Thyroid gland (tissue), 4 donors: ENCODE results near the gene ABHD5.

Experiments
- POLR2A ChIP-seq, 2 donors: fragments of 450-650 bp; IDR thresholded peaks; one replicate each; pipeline ENCODE4 v1.6.1; 2017; ENCODE audit warnings: antibody characterized with exemption in 2 of 2, mild to moderate bottlenecking in 2 of 2, moderate library complexity in 1 of 2
- TF ChIP-seq, protein P1 (sequence below), 6 experiments: fragments of 200-600 bp in 3 of 6; fragments of 450-650 bp in 3 of 6; sonication (generic) in 3 of 6; IDR thresholded peaks; one replicate each; pipeline ENCODE4 v1.5.1; 2016 to 2019; ENCODE audit warnings: antibody characterized with exemption in 6 of 6, mild to moderate bottlenecking in 2 of 6, inconsistent platforms in 1 of 6, moderate library complexity in 1 of 6

GRCh38 chr3:43650345-43650744 lies 40.4 kb upstream of the ABHD5 start:
- TF ChIP-seq, protein P1, sequence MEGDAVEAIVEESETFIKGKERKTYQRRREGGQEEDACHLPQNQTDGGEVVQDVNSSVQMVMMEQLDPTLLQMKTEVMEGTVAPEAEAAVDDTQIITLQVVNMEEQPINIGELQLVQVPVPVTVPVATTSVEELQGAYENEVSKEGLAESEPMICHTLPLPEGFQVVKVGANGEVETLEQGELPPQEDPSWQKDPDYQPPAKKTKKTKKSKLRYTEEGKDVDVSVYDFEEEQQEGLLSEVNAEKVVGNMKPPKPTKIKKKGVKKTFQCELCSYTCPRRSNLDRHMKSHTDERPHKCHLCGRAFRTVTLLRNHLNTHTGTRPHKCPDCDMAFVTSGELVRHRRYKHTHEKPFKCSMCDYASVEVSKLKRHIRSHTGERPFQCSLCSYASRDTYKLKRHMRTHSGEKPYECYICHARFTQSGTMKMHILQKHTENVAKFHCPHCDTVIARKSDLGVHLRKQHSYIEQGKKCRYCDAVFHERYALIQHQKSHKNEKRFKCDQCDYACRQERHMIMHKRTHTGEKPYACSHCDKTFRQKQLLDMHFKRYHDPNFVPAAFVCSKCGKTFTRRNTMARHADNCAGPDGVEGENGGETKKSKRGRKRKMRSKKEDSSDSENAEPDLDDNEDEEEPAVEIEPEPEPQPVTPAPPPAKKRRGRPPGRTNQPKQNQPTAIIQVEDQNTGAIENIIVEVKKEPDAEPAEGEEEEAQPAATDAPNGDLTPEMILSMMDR (IDR thresholded peaks at IDR 0.05), result no peak
- no peak for TF ChIP-seq POLR2A (IDR thresholded peaks at IDR 0.05)
